Prostate gland (tissue), 2 donors: ENCODE measurements around the gene GAK.

Source experiments
- POLR2A ChIP-seq: fragments of 450-650 bp; IDR thresholded peaks from one replicate; pipeline ENCODE4 v1.6.1; 2016; ENCODE audit warnings: antibody characterized with exemption, mild to moderate bottlenecking
- TF ChIP-seq, protein P1 (sequence below), 4 experiments: fragments of 200-600 bp in 2 of 4; fragments of 450-650 bp in 2 of 4; sonication (generic) in 2 of 4; IDR thresholded peaks; 1 replicate in 3 of 4; 2 replicates in 1 of 4; pipeline ENCODE4 v1.5.1; 2016 to 2019; ENCODE audit warnings: antibody characterized with exemption in 4 of 4, mild to moderate bottlenecking in 2 of 4, moderate library complexity in 2 of 4

DNA sequence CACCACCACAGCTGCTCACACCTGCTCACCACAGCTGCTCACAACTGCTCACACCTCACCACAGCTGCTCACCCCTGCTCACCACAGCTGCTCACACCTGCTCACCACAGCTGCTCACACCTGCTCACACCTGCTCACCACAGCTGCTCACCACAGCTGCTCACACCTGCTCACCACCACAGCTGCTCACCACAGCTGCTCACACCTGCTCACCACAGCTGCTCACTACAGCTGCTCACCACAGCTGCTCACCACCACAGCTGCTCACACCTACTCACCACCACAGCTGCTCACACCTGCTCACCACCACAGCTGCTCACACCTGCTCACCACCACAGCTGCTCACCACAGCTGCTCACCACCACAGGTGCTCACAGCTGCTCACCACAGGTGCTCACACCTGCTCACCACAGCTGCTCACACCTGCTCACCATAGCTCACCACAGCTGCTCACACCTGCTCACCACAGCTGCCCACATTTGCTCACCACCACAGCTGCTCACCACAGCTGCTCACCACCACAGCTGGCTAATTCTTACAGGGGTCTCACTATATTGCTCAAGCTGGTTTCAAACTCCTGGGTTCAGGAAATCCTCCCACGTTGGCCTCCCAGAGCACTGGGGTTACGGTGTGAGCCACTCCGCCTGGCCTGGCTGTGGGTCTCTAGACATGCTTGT lies 75.8 kb downstream of the GAK start:
- TF ChIP-seq, protein P1, sequence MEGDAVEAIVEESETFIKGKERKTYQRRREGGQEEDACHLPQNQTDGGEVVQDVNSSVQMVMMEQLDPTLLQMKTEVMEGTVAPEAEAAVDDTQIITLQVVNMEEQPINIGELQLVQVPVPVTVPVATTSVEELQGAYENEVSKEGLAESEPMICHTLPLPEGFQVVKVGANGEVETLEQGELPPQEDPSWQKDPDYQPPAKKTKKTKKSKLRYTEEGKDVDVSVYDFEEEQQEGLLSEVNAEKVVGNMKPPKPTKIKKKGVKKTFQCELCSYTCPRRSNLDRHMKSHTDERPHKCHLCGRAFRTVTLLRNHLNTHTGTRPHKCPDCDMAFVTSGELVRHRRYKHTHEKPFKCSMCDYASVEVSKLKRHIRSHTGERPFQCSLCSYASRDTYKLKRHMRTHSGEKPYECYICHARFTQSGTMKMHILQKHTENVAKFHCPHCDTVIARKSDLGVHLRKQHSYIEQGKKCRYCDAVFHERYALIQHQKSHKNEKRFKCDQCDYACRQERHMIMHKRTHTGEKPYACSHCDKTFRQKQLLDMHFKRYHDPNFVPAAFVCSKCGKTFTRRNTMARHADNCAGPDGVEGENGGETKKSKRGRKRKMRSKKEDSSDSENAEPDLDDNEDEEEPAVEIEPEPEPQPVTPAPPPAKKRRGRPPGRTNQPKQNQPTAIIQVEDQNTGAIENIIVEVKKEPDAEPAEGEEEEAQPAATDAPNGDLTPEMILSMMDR (IDR thresholded peaks at IDR 0.05) = no peak
- TF ChIP-seq POLR2A = no peak
